HG03066 (cell line): ENCODE results near the gene ATP1A4.

Experiments
- ATAC-seq: cut with Tn5 transposase; IDR thresholded peaks from one replicate; pipeline ENCODE4 v1.9.1; 2021; ENCODE audit warnings: low read depth; ENCODE audit not compliant: unreplicated experiment

The ATP1A4 gene

DNA sequence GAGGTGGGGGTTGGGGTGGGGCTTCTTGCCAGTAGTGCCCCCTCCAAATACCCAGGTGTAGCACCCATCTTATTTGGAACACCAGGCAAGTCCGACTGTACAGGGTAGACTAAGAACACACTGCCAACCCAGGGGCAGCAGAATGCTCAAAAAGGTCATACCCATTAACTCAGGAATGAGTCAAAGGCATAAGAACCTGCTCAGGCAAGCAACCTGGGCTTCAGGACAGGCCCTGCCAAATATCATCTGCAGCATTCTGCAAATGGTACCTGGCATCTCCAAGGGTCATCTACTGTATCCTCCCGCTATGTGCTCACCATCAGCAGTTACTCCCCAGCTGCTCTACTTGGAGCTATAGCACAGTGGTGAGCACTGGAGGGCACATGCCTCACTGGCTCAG, 73.2 kb downstream of the ATP1A4 start:
- ATAC-seq, result no peak

DNA sequence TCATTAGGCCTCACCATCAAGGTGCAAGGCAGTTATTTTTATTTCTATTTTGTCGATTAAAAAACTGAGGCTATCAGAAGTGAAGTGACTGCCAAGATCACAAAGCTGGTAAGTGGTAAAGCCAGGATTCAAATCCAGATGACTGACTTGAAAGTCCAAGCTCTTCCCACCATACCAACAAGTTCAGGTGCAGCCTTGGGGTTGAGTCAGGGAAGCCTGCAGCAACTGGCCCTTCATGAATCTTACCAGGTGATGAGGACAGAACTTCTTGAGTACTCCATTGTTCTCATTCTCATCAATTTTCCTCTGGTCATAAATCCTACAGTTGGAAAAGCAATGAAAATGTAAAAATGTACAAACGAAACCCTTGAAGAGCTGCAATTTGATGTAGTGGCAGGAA, 73.9 kb downstream of the ATP1A4 start:
- ATAC-seq, result no peak

DNA sequence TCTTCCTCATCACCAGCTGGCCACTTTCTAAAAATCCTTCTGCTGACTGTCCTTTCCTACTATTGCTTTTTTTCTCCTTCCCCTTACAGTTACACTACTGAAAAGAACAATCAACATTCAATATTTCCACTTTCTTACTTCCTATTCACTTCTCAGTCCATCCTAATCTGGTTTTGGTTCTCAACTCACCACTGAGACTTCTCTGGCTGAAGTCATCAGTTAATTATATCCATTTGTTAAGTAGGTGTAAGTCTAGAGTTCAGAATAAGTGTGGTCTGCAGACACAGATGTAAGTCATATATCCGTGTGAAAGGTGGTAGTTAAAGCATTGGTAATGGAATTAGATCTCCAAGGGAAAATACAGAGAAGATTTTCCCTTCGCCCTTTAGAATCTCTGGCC, 75.2 kb downstream of the ATP1A4 start:
- ATAC-seq, result no peak

DNA sequence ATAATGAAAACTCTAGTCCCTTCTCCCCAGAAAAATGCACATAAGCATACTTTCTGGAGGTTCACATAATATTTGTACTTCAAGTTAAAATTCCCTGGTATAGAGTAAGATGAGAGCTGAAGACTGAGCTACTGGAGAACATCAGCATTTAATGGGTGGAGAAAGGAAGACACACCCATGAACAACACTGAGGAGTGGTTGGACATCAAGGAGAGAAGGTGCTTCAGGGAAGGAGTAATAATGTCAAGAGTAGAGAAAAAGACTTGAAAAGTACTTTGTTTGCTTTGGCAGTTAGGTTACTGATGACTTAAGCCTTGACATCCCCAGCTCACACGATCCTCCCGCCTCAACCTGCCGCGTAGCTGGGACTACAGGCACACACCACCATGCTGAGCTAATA, 75.6 kb downstream of the ATP1A4 start:
- no peak for ATAC-seq

DNA sequence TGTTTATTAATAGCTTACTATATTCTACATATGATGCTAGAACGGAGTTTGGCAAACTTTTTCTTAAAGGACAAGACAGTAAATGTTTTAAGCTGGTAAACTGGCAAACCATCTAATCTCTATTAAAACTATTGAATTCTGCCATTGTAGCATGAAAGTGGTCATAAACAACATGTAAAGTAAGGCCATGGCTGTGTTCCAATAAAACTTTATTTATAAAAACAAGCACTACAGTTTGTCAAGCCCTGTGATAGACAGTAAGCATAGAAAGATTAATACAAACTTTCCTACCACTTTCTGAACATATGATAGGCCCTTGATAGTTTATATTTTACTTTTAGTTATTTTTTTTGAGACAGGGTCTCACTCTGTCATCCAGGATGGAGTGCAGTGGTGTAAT, 76.2 kb downstream of the ATP1A4 start:
- ATAC-seq, result no peak

DNA sequence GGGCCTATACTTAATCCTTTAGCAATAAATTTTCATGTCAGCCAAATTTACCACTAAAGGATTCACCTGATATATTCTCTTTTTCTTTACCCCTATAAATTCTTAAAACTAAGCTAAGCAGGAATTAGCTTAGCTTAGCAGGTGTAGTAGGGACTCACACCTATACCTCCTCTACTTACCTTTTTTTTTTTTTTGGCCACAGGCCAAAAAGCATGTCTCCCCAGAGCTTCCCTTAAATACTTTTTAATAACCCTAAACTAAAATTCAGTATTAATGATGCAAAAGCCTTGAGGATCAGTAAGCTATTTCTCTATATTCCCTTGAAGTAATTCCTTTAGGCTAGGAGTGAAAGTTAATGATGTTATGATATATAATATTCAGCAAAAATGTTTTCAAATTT, 77.0 kb downstream of the ATP1A4 start:
- no peak for ATAC-seq

DNA sequence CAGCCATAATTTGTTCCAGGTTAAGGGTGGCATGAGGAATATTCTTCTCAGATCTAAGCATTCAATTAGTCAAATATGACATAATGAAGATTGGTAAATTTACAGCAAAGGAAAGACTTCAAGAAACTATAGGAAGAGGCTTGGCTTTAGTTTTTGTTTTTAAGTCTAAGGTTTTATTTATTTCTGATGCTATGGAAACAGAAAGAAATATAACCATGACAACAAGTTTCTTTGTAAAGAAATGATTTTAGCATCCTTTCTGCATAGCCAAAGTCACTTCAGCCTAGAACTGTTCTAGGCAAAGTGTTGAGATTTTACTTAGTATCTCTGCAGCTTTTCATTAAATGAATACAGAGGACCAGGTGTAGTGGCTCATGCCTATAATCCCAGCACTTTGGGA, 81.5 kb downstream of the ATP1A4 start:
- no peak for ATAC-seq
